Thoracic aorta (tissue), 2 donors: ENCODE measurements around the gene PREX1. TPM values are rescaled to one million over a fixed set of nuclear protein-coding genes. Genes with fewer than 3 reads are reported as not detected.
"Not testable (repeated sequence)": the region's sequence is repeated elsewhere in the genome, so short reads cannot be mapped to it uniquely, and the experiment has no call there.

Experiments
- ATAC-seq: fragments of 150-250 bp; one replicate; pipeline ENCODE4 v1.8.0; 2017; ENCODE audit warnings: low read depth; ENCODE audit not compliant: insufficient number of reproducible peaks, low FRiP score
- DNase-seq: peaks from one replicate; pipeline ENCODE4 v3.0.0-alpha.2; 2020; ENCODE audit warnings: low spot score
- H3K27ac ChIP-seq, 2 donors: fragments of 200-600 bp; sonication (generic); 1 replicate in 1 of 2; 2 replicates in 1 of 2; pipeline ENCODE4 v1.5.1; 2016; ENCODE audit warnings: mild to moderate bottlenecking in 2 of 2, moderate library complexity in 2 of 2
- H3K27me3 ChIP-seq: fragments of 200-600 bp; sonication (generic); replicated peaks from 2 replicates; pipeline ENCODE4 v1.6.0; 2016; ENCODE audit warnings: mild to moderate bottlenecking; ENCODE audit not compliant: insufficient read depth
- H3K36me3 ChIP-seq: fragments of 200-600 bp; sonication (generic); one replicate; pipeline ENCODE4 v1.5.1; 2016
- H3K4me1 ChIP-seq, 2 donors: fragments of 200-600 bp; sonication (generic); 1 replicate in 1 of 2; 2 replicates in 1 of 2; pipeline versions ENCODE4 v1.5.1 to v1.6.0; 2016; ENCODE audit warnings: low read depth in 2 of 2, mild to moderate bottlenecking in 1 of 2; ENCODE audit not compliant: control insufficient read depth in 1 of 2
- H3K4me3 ChIP-seq: fragments of 200-600 bp; sonication (generic); 2 replicates; pipeline ENCODE4 v1.5.1; 2016; ENCODE audit warnings: mild to moderate bottlenecking
- H3K9me3 ChIP-seq: fragments of 200-600 bp; sonication (generic); 2 replicates; pipeline ENCODE4 v1.5.1; 2016
- CTCF ChIP-seq: fragments of 200-600 bp; sonication (generic); IDR thresholded peaks from one replicate; pipeline ENCODE4 v1.5.1; 2019; ENCODE audit warnings: antibody characterized with exemption
- total RNA-seq, 2 donors: library from RNA; depleted of rRNA; stranded (reverse); fragments of >200 nt; gene quantifications; one replicate each; pipeline versions ENCODE4 v1.1.0 to v1.2.3, GENCODE V29; 2016

Gene PREX1
- total RNA-seq, 2 donors from 2014 or later: 94.6 to 101 TPM

GRCh38 chr20:48761023-48761785 is 66.6 kb downstream of the PREX1 start:
- no peak overlapping the region for H3K27ac ChIP-seq
- H3K36me3 ChIP-seq: no peaks in the 10 kb centered on the region
- ATAC-seq: no peak
- peaks cover 14 to 23% of the 10 kb centered on the region in 2 donors for H3K4me1 ChIP-seq
- no peaks in the 10 kb centered on the region for H3K27me3 ChIP-seq
- no peaks in the 10 kb centered on the region for H3K9me3 ChIP-seq
- TF ChIP-seq CTCF: no peak
- DNase-seq: no peak
- no peak overlapping the region for H3K4me3 ChIP-seq

- Histone ChIP-seq H3K4me1 (peaks cover 16 to 30% of the 10 kb centered on the region in 2 donors), H3K9me3 (no peaks in the 10 kb centered on the region), H3K27ac (no peak overlapping the region), H3K4me3 (no peak overlapping the region), H3K27me3 (no peaks in the 10 kb centered on the region), H3K36me3 (no peaks in the 10 kb centered on the region)
- DNase-seq (no peak), ATAC-seq (peak; percentile 77)
- TF ChIP-seq CTCF: no peak
Measured at GRCh38 chr20:48760403-48760983, 67.3 kb downstream of the PREX1 start.

- Histone ChIP-seq H3K27ac (no peak overlapping the region), H3K9me3 (no peaks in the 10 kb centered on the region), H3K27me3 (no peaks in the 10 kb centered on the region), H3K4me1 (peaks cover 16 to 30% of the 10 kb centered on the region in 2 donors), H3K36me3 (no peaks in the 10 kb centered on the region), H3K4me3 (no peak overlapping the region)
- TF ChIP-seq CTCF: no peak
- DNase-seq: no peak
- no peak for ATAC-seq
Measured at GRCh38 chr20:48759631-48760245, 68.1 kb downstream of the PREX1 start.

- Histone ChIP-seq H3K4me3 (no peak overlapping the region), H3K27ac (no peak overlapping the region), H3K4me1 (peaks cover 16 to 30% of the 10 kb centered on the region in 2 donors), H3K9me3 (no peaks in the 10 kb centered on the region), H3K27me3 (no peaks in the 10 kb centered on the region), H3K36me3 (no peaks in the 10 kb centered on the region)
- ATAC-seq (no peak), DNase-seq (no peak)
- TF ChIP-seq CTCF: no peak
Measured at GRCh38 chr20:48758206-48758820, 69.5 kb downstream of the PREX1 start.

GRCh38 chr20:48756774-48757173 is 71.0 kb downstream of the PREX1 start:
- not testable (repeated sequence) for DNase-seq, H3K36me3 ChIP-seq, H3K27me3 ChIP-seq, ATAC-seq, H3K9me3 ChIP-seq, H3K4me3 ChIP-seq
- peaks cover 11 to 30% of the 10 kb centered on the region in 2 donors for H3K4me1 ChIP-seq
- peak overlapping the region in 1 of 2 donors; percentile 11 for H3K27ac ChIP-seq
